DMS114 treated with DMSO at 0.1 percent for 48 hours (cell line): ENCODE data around the gene AP3S2.
"Not testable (repeated sequence)": the region's sequence is repeated elsewhere in the genome, so short reads cannot be mapped to it uniquely, and the experiment has no call there.

Experiments used
- DNase-seq: peaks from one replicate; lab custom pipeline; 2025; ENCODE audit not compliant: unreplicated experiment; lab: John Stamatoyannopoulos, UW

Gene AP3S2

GRCh38 chr15:89893696-89894447 is at the start of gene AP3S2:
Gene AP3S2, minus strand, starts transcription at chr15:89893994. Its CDS starts 45 bp downstream, at chr15:89893949.
- DNase-seq, result peak; percentile 95

GRCh38 chr15:89939910-89940309 is 46.1 kb upstream of the AP3S2 start:
- DNase-seq, result no peak

- not testable (repeated sequence) for DNase-seq
Measured at GRCh38 chr15:89939377-89939776, 45.6 kb upstream of the AP3S2 start.

GRCh38 chr15:89937365-89938350 is 43.9 kb upstream of the AP3S2 start:
- DNase-seq, result no peak

GRCh38 chr15:89936786-89937265 is 43.0 kb upstream of the AP3S2 start:
- no peak for DNase-seq

- no peak for DNase-seq
Measured at GRCh38 chr15:89936051-89936785, 42.4 kb upstream of the AP3S2 start.

GRCh38 chr15:89932880-89933279 is 39.1 kb upstream of the AP3S2 start:
- DNase-seq, result no peak

- no peak for DNase-seq
Measured at GRCh38 chr15:89928421-89928820, 34.6 kb upstream of the AP3S2 start.

- DNase-seq, result no peak
Measured at GRCh38 chr15:89926158-89926557, 32.4 kb upstream of the AP3S2 start.

- DNase-seq, result no peak
Measured at GRCh38 chr15:89917442-89918101, 23.8 kb upstream of the AP3S2 start.

GRCh38 chr15:89916660-89917059 is 22.9 kb upstream of the AP3S2 start:
- DNase-seq, result no peak

GRCh38 chr15:89912674-89913396 is 19.0 kb upstream of the AP3S2 start, which contains the start of gene ARPIN:
Gene ARPIN, minus strand, starts transcription at chr15:89912952. Its CDS starts 117 bp downstream, at chr15:89912835.
- no peak for DNase-seq

- peak; percentile 18 for DNase-seq
Measured at GRCh38 chr15:89912145-89912673, 18.4 kb upstream of the AP3S2 start.

GRCh38 chr15:89910891-89911626 is 17.3 kb upstream of the AP3S2 start:
- DNase-seq, result no peak

- no peak for DNase-seq
Measured at GRCh38 chr15:89909611-89910010, 15.8 kb upstream of the AP3S2 start.

GRCh38 chr15:89908226-89908625 is 14.4 kb upstream of the AP3S2 start:
- no peak for DNase-seq

- DNase-seq, result no peak
Measured at GRCh38 chr15:89907289-89907688, 13.5 kb upstream of the AP3S2 start.

GRCh38 chr15:89905846-89906378 is 12.1 kb upstream of the AP3S2 start:
- no peak for DNase-seq

GRCh38 chr15:89904519-89904918 is 10.7 kb upstream of the AP3S2 start:
- no peak for DNase-seq
